ENCODE measurements around the gene IL2RG. TPM values are rescaled to one million over a fixed set of nuclear protein-coding genes. Genes with fewer than 3 reads are reported as not detected.
A peak's percentile ranks its signal among the peaks of the same experiment; 100 is the strongest.

Gene IL2RG
- total and polyA plus RNA-seq, 7 donors, result 0.93 to 2.8 (median 1.2) TPM

DNA sequence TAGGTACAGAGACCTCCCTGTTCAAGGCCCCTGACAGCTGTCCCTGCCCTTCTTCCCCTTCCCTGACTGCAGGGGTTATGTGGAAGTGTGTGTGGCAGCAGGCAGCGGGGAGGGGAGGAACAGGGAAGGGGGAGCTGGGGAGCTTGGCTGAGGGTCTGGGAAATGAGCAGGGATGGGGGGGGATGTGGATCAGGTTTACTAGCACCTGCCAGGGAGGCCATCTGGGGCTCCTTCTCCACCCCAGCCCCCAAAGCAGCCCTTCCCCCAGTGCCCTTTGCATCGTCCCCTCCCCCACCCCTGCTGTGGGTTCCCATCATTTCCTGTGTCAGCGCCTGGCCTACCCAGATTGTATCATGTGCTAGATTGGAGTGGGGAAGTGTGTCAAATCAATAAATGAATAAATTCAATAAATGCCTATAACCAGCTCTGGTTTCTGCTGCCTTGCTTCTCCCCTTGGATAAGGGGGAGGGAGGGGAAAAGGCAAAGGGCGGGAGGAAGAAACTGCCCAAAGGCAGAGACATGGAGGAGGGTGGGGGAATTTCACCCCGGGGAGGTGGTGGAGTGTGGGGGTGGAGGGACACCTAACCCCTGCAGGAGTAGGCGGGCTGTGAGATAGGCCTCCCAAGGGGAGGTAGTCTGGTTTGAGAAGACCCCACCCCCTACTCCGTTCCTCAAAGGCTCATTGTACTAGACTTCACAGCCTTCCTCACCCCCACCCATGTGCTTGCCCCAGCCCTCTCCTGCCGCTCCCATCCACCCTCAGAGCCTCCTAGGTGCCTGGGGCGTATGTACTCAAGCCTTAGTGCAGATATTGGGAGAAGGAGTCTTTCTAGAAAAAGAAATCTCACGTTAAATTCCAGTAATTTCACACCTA, 8.0 kb downstream of the IL2RG start:
- Histone ChIP-seq H3K36me3 (ENCODE audit: insufficient read depth in 1 of 2, low read depth in 1 of 2) (peaks cover 0 to 8% of the 10 kb centered on the region in 2 donors), H3K27ac (peak overlapping the region; percentile 30), H3K27me3 (ENCODE audit: insufficient read depth in 3 of 3, low read length in 2 of 3) (peaks cover 0 to 12% (median 0%) of the 10 kb centered on the region in 3 donors), H3K9me3 (no peaks in the 10 kb centered on the region), H3K4me1 (no peaks in the 10 kb centered on the region), H3K4me3 (no peak overlapping the region)
- WGBS, 3 donors, result 26 to 40% (median 27%) methylated on average over 2 to 9 of the region's 10 CpGs
- DNase-seq (peak in 1 of 2 donors; percentile 25), ATAC-seq (peak in 3 of 4 donors; percentile 20 to 37 (median 36))
- TF ChIP-seq, protein P1, sequence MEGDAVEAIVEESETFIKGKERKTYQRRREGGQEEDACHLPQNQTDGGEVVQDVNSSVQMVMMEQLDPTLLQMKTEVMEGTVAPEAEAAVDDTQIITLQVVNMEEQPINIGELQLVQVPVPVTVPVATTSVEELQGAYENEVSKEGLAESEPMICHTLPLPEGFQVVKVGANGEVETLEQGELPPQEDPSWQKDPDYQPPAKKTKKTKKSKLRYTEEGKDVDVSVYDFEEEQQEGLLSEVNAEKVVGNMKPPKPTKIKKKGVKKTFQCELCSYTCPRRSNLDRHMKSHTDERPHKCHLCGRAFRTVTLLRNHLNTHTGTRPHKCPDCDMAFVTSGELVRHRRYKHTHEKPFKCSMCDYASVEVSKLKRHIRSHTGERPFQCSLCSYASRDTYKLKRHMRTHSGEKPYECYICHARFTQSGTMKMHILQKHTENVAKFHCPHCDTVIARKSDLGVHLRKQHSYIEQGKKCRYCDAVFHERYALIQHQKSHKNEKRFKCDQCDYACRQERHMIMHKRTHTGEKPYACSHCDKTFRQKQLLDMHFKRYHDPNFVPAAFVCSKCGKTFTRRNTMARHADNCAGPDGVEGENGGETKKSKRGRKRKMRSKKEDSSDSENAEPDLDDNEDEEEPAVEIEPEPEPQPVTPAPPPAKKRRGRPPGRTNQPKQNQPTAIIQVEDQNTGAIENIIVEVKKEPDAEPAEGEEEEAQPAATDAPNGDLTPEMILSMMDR (IDR thresholded peaks at IDR 0.05), result no peak
- intact Hi-C loops (cut with DNase I), result no loop called here

DNA sequence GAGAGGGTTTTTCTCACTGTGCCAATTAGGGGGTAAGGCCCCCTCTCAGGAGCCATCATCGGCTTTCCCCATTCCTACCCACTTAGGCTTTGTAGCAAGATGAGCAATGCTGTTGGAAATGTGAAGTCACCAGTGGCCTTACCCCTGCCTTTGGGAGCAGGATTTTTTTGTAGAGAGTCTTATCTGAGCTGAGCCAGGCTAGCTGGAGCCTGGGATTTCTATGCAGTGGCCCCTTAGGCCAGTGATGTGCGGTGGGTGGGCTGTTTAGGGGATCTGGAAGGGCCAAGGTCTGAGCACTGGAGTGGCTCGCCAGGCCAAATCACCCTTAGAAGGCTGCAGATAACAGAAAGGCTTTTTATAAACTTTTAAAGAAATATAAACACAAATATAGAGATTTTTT, 9.1 kb downstream of the IL2RG start:
- no peak for DNase-seq
- TF ChIP-seq, protein P1 (IDR thresholded peaks at IDR 0.05), result no peak
- intact Hi-C loops (cut with DNase I), result no loop called here
- no peak for ATAC-seq
- H3K27ac ChIP-seq, result no peak overlapping the region
- H3K9me3 ChIP-seq, result no peaks in the 10 kb centered on the region
- peaks cover 0 to 8% of the 10 kb centered on the region in 2 donors for H3K36me3 ChIP-seq (ENCODE audit: insufficient read depth in 1 of 2, low read depth in 1 of 2)
- peaks cover 0 to 17% (median 0%) of the 10 kb centered on the region in 3 donors for H3K27me3 ChIP-seq (ENCODE audit: insufficient read depth in 3 of 3, low read length in 2 of 3)
- no peaks in the 10 kb centered on the region for H3K4me1 ChIP-seq
- H3K4me3 ChIP-seq, result no peak overlapping the region
- WGBS, 3 donors, result 56 to 79% (median 68%) methylated on average over 3 of the region's 3 CpGs

DNA sequence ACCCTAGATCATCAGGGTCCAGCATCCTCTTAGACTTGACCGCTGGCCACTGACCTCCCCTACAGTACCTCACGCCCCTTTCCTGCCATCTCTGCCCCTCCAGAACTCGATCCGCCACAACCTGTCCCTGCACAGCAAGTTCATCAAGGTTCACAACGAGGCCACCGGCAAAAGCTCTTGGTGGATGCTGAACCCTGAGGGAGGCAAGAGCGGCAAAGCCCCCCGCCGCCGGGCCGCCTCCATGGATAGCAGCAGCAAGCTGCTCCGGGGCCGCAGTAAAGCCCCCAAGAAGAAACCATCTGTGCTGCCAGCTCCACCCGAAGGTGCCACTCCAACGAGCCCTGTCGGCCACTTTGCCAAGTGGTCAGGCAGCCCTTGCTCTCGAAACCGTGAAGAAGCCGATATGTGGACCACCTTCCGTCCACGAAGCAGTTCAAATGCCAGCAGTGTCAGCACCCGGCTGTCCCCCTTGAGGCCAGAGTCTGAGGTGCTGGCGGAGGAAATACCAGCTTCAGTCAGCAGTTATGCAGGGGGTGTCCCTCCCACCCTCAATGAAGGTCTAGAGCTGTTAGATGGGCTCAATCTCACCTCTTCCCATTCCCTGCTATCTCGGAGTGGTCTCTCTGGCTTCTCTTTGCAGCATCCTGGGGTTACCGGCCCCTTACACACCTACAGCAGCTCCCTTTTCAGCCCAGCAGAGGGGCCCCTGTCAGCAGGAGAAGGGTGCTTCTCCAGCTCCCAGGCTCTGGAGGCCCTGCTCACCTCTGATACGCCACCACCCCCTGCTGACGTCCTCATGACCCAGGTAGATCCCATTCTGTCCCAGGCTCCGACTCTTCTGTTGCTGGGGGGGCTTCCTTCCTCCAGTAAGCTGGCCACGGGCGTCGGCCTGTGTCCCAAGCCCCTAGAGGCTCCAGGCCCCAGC, 10.5 kb downstream of the IL2RG start:
- ATAC-seq, result no peak
- H3K4me1 ChIP-seq, result no peaks in the 10 kb centered on the region
- H3K36me3 ChIP-seq (ENCODE audit: insufficient read depth in 1 of 2, low read depth in 1 of 2), result peaks cover 0 to 8% of the 10 kb centered on the region in 2 donors
- H3K27me3 ChIP-seq (ENCODE audit: insufficient read depth in 3 of 3, low read length in 2 of 3), result peaks cover 0 to 21% (median 0%) of the 10 kb centered on the region in 3 donors
- WGBS, 3 donors, result 66 to 86% (median 81%) methylated on average over 23 to 31 of the region's 31 CpGs
- no peaks in the 10 kb centered on the region for H3K9me3 ChIP-seq
- no peak overlapping the region for H3K27ac ChIP-seq
- intact Hi-C loops (cut with DNase I), result no loop called here
- no peak overlapping the region for H3K4me3 ChIP-seq
- TF ChIP-seq, protein P1 (IDR thresholded peaks at IDR 0.05), result no peak
- no peak for DNase-seq

DNA sequence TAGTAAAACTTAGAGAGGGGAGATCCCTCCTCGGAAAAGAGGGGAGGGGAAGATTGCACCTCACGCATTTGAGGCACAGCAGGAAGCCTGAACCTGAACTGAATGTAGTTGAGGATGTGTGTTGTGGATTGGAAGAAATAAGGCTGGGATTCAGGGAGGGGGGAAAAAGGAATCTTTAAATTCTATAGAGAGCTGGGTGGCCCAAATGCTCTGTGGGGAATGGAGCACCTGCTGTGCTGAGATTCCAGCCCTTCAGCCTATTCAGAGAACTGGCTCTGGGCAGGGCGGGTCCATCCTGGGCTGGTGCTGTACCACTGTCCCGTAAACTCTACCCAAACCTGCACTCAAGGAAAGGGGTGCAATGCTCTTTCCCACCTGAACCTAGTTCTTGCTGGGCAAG, 11.6 kb downstream of the IL2RG start:
- no peak for ATAC-seq
- WGBS, 3 donors, result 62 to 92% (median 87%) methylated on average over 2 to 4 of the region's 4 CpGs

More for the DNA sequence above, 11.6 kb downstream of the IL2RG start:
- H3K4me1 ChIP-seq, result no peaks in the 10 kb centered on the region
- DNase-seq, result no peak
- no peak overlapping the region for H3K27ac ChIP-seq
- H3K36me3 ChIP-seq (ENCODE audit: insufficient read depth in 1 of 2, low read depth in 1 of 2), result peaks cover 0 to 8% of the 10 kb centered on the region in 2 donors
- no peaks in the 10 kb centered on the region for H3K9me3 ChIP-seq
- TF ChIP-seq, protein P1 (IDR thresholded peaks at IDR 0.05), result no peak
- H3K4me3 ChIP-seq, result no peak overlapping the region
- intact Hi-C loops (cut with DNase I), result no loop called here
- H3K27me3 ChIP-seq (ENCODE audit: insufficient read depth in 3 of 3, low read length in 2 of 3), result peaks cover 0 to 21% (median 0%) of the 10 kb centered on the region in 3 donors
